ENCODE measurements around the gene LRP1B.

- TF ChIP-seq TAF1 (IDR thresholded peaks at IDR 0.05; ENCODE audit: borderline replicate concordance, insufficient read depth, low read length) (no peak), POLR2AphosphoS5 (IDR thresholded peaks at IDR 0.05; ENCODE audit: low read depth, low read length) (no peak)
Measured at GRCh38 chr2:140496714-140497113, 1634.1 kb downstream of the LRP1B start.

Measured in PFSK-1 (cell line).